Measurements from ENCODE around the gene RPS27L. TPM values are rescaled to one million over a fixed set of nuclear protein-coding genes. Genes with fewer than 3 reads are reported as not detected.
A peak's percentile ranks its signal among the peaks of the same experiment; 100 is the strongest.

The RPS27L gene
- total and polyA plus RNA-seq, 2 donors (not counting 1 experiment from before 2014, with no cell fraction given), result 21.6 to 50.9 TPM

DNA sequence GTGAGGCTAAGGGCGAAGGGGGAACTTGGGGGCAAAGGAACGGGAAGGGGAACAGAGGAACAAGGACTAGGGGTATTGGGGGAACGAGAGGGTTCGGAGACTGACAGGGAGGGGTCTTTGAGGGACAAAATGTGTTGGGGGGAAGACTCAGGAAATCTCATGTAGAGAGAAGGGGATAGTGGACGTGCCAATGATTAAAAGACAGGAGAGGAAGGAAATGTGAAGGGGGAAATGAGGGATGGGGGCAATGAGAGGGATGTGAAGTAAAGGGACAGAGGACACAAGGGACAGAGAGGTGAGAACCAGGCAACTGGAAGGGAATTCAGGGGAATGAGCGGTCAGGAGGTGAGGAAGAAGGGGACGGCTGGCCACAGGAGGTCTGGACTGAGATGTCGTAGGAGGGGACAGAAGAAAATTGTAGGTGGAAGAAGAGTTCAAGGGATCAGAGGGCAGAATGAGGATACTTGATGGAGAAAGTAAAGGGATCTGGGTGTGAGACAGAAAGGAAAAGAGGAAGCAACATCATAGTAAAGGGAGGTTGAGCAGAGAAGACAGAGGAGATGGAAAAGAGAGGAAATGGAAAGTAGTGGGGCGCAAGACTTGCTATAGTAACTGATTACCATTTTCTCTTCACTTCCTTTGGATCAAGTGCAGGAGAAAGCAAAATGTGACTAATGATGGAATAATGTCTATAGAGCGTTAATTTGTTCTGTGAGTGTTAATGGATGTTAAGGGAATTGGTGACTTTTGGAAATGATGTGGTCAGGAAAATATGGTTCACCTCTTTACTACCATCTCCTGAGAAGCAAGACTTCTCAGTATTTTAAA is 32.9 kb upstream of the RPS27L start:
- Mint-ChIP-seq H3K4me3 (peak overlapping the region; percentile 98), H3K27me3 (no peaks in the 10 kb centered on the region), H3K9me3 (ENCODE audit: insufficient read depth) (no peaks in the 10 kb centered on the region), H3K4me1 (peaks cover 61% of the 10 kb centered on the region), H3K27ac (peak overlapping the region; percentile 94)
- ATAC-seq (ENCODE audit: low read depth) (no peak), DNase-seq (peak; percentile 63)
- H3K4me1 ChIP-seq (ENCODE audit: control insufficient read depth in 2 of 2, insufficient read depth in 2 of 2, low read length in 2 of 2), result peaks cover 49 to 54% of the 10 kb centered on the region in 2 donors
- TF ChIP-seq, protein P1, sequence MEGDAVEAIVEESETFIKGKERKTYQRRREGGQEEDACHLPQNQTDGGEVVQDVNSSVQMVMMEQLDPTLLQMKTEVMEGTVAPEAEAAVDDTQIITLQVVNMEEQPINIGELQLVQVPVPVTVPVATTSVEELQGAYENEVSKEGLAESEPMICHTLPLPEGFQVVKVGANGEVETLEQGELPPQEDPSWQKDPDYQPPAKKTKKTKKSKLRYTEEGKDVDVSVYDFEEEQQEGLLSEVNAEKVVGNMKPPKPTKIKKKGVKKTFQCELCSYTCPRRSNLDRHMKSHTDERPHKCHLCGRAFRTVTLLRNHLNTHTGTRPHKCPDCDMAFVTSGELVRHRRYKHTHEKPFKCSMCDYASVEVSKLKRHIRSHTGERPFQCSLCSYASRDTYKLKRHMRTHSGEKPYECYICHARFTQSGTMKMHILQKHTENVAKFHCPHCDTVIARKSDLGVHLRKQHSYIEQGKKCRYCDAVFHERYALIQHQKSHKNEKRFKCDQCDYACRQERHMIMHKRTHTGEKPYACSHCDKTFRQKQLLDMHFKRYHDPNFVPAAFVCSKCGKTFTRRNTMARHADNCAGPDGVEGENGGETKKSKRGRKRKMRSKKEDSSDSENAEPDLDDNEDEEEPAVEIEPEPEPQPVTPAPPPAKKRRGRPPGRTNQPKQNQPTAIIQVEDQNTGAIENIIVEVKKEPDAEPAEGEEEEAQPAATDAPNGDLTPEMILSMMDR (IDR thresholded peaks at IDR 0.05), result no peak
- TF ChIP-seq EZH2 (IDR thresholded peaks at IDR 0.05; ENCODE audit: borderline replicate concordance, insufficient read depth, low read depth, low read length, poor library complexity, severe bottlenecking), result no peak
- intact Hi-C loops (cut with micrococcal nuclease), result loop anchor here (1.0 to 5.0 kb wide), 7 partner anchors 33 to 903 kb away; partner anchors contain the start of genes APH1B, CIAO2A, LACTB and RPS27L
- H3K4me2 ChIP-seq (replicated peaks; ENCODE audit: low read depth, low read length, poor library complexity, severe bottlenecking), result peak overlapping the region; percentile 93
- POLR2A ChIA-PET, result interaction anchor here (0.9 to 1.6 kb wide), 3 partner anchors 32 to 88 kb away, joined by 6 to 13 read pairs (median 9); partner anchors contain the start of gene RPS27L
- peak overlapping the region; percentile 78 to 99 (median 94) for H3K4me3 ChIP-seq (ENCODE audit: control extremely low read depth in 1 of 5, extremely low read depth in 1 of 5, insufficient read depth in 1 of 5, low read depth in 2 of 5, low read length in 4 of 5)
- no peaks in the 10 kb centered on the region for H3K36me3 ChIP-seq (replicated peaks in 1 of 2; ENCODE audit: control extremely low read depth in 1 of 2, control insufficient read depth in 1 of 2, extremely low read depth in 1 of 2, insufficient read depth in 2 of 2, low read length in 1 of 2)
- 0% methylated on average over 8 of the region's 10 CpGs for WGBS (ENCODE audit: insufficient coverage)
- peak overlapping the region; percentile 92 to 93 for H3K27ac ChIP-seq (ENCODE audit: low read length in 2 of 2)
- H3K27me3 ChIP-seq (replicated peaks in 1 of 4; ENCODE audit: control extremely low read depth in 1 of 4, control insufficient read depth in 3 of 4, insufficient read depth in 4 of 4, low read length in 3 of 4), result no peaks in the 10 kb centered on the region
- peak overlapping the region; percentile 95 for H2AFZ ChIP-seq (ENCODE audit: insufficient read depth, low read depth, low read length, poor library complexity, severe bottlenecking)
- H3K79me2 ChIP-seq (ENCODE audit: control insufficient read depth, insufficient read depth, low read length), result peaks cover 63% of the 10 kb centered on the region
- H3K9me3 ChIP-seq (ENCODE audit: control extremely low read depth in 1 of 3, control insufficient read depth in 2 of 3, insufficient read depth in 1 of 3, low read length in 2 of 3), result no peaks in the 10 kb centered on the region
- CTCF ChIA-PET, result interaction anchor here (0.6 to 1.6 kb wide), 2 partner anchors 88 to 734 kb away, joined by 3 to 5 read pairs; no protein-coding TSS in a partner anchor
- H3K9ac ChIP-seq (ENCODE audit: low read length), result peak overlapping the region; percentile 95
- H4K20me1 ChIP-seq (ENCODE audit: control insufficient read depth, insufficient read depth, low read length, poor library complexity, severe bottlenecking), result no peaks in the 10 kb centered on the region
